Body of pancreas (tissue), 4 donors: ENCODE measurements around the gene CDKAL1. TPM values are rescaled to one million over a fixed set of nuclear protein-coding genes. Genes with fewer than 3 reads are reported as not detected.
A peak's percentile ranks its signal among the peaks of the same experiment; 100 is the strongest.

Experiments
- ATAC-seq: fragments of 150-250 bp; one replicate; pipeline ENCODE4 v1.9.1; 2016
- DNase-seq, 4 donors: peaks; one replicate each; pipeline ENCODE4 v3.0.0-alpha.2; 2019
- H3K27ac ChIP-seq, 4 donors: fragments of 200-600 bp; sonication (generic); 1 replicate in 3 of 4; 2 replicates in 1 of 4; pipeline versions ENCODE4 v1.5.1 to v1.6.1; 2016 to 2019; ENCODE audit warnings: mild to moderate bottlenecking in 1 of 4, mixed read lengths in 1 of 4, moderate library complexity in 1 of 4
- H3K27me3 ChIP-seq, 2 donors: fragments of 200-600 bp; sonication (generic); one replicate each; pipeline ENCODE4 v1.6.0; 2016; ENCODE audit warnings: mild to moderate bottlenecking in 1 of 2
- H3K36me3 ChIP-seq, 2 donors: fragments of 200-600 bp; sonication (generic); replicated peaks in 1 of 2; 2 replicates each; pipeline ENCODE4 v1.5.1; 2016; ENCODE audit warnings: low read depth in 2 of 2; ENCODE audit not compliant: insufficient read depth in 1 of 2
- H3K4me1 ChIP-seq: fragments of 200-600 bp; sonication (generic); one replicate; pipeline ENCODE4 v1.6.0; 2016
- H3K4me3 ChIP-seq, 2 donors: fragments of 200-600 bp; sonication (generic); 1 replicate in 1 of 2; 2 replicates in 1 of 2; pipeline ENCODE4 v1.5.1; 2016 to 2019
- H3K9me3 ChIP-seq, 3 donors: fragments of 200-600 bp; sonication (generic); 1 replicate in 2 of 3; 2 replicates in 1 of 3; pipeline ENCODE4 v1.5.1; 2016
- POLR2A ChIP-seq, 3 donors: fragments of 450-650 bp; IDR thresholded peaks; one replicate each; pipeline ENCODE4 v1.6.1; 2016; ENCODE audit warnings: antibody characterized with exemption in 3 of 3, mild to moderate bottlenecking in 2 of 3
- WGBS, 2 donors: methylation state at CpG; one replicate each; pipeline ENCODE4 v1.1.5; 2017; 5-methylcytosine and 5-hydroxymethylcytosine counted together
- intact Hi-C: fragments of 100-400 bp; cut with DNase I; formaldehyde crosslinking; loops from one replicate; pipeline ENCODE4 v1.15.1; 2023
- total RNA-seq, 2 donors: library from RNA; depleted of rRNA; stranded (reverse); fragments of >200 nt; gene quantifications; one replicate each; pipeline ENCODE4 v1.1.0, GENCODE V29; 2016
- TF ChIP-seq, protein P1 (sequence below), 7 experiments: fragments of 450-650 bp in 4 of 7; fragments of 200-600 bp in 3 of 7; sonication (generic) in 3 of 7; IDR thresholded peaks; one replicate each; pipeline ENCODE4 v1.5.1; 2016 to 2019; ENCODE audit warnings: antibody characterized with exemption in 7 of 7

CDKAL1 gene
- total RNA-seq, 2 donors from 2014 or later: 16.3 to 18.1 TPM

DNA sequence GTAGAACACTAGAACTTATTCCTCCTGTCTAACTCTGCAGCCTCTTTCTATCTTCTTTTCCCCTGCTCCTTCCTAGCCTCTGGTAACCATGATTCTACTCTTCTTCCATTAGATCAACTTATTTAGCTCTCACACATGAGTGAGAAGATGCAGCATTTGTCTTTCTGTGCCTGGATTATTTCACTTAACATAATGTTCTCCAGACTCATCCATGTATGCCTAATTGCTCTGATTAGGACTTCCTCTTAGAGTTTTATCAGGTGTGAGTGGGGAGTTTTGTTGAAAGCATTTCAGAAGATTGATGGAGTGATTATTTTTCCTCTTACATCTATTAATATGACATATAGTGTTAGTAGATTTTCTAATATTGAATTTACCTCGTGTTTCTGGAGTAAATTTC, 140.4 kb downstream of the CDKAL1 start:
- intact Hi-C loops: no loop called here
- Histone ChIP-seq H3K9me3 (no peaks in the 10 kb centered on the region), H3K36me3 (no peaks in the 10 kb centered on the region), H3K4me1 (no peaks in the 10 kb centered on the region), H3K4me3 (no peak overlapping the region), H3K27me3 (no peaks in the 10 kb centered on the region), H3K27ac (no peak overlapping the region)
- ATAC-seq (no peak), DNase-seq (no peak)
- WGBS, 2 donors: 37 to 43% methylated on average over 1 of the region's 1 CpG
- no peak for TF ChIP-seq POLR2A (IDR thresholded peaks at IDR 0.05)
- TF ChIP-seq, protein P1, sequence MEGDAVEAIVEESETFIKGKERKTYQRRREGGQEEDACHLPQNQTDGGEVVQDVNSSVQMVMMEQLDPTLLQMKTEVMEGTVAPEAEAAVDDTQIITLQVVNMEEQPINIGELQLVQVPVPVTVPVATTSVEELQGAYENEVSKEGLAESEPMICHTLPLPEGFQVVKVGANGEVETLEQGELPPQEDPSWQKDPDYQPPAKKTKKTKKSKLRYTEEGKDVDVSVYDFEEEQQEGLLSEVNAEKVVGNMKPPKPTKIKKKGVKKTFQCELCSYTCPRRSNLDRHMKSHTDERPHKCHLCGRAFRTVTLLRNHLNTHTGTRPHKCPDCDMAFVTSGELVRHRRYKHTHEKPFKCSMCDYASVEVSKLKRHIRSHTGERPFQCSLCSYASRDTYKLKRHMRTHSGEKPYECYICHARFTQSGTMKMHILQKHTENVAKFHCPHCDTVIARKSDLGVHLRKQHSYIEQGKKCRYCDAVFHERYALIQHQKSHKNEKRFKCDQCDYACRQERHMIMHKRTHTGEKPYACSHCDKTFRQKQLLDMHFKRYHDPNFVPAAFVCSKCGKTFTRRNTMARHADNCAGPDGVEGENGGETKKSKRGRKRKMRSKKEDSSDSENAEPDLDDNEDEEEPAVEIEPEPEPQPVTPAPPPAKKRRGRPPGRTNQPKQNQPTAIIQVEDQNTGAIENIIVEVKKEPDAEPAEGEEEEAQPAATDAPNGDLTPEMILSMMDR (IDR thresholded peaks at IDR 0.05): no peak

DNA sequence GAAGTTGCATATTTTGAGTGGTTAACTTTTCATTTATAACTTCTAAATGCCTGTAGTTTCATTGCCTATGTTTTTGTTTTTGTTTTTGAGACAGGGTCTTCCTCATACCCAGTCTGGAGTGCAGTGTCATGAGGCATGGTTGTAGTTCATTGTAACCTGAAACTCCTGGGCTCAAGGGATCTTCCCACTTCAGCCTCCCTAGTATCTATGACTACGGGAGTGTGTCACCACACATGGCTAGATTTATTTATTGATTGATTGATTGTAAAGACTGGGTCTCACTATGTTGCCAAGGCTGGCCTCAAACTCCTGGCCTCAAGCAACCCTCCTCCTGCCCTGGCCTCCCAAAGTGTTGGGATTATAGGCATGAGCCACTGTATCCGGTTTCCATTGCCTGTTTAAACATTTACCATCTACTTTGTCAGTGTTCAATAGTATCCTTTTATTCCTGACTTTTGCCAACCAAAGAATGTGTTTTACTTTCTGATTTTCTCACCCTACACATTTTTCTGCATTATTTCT, 144.6 kb downstream of the CDKAL1 start:
- no peak for TF ChIP-seq POLR2A (IDR thresholded peaks at IDR 0.05)
- TF ChIP-seq, protein P1 (IDR thresholded peaks at IDR 0.05): no peak
- Histone ChIP-seq H3K9me3 (no peaks in the 10 kb centered on the region), H3K36me3 (no peaks in the 10 kb centered on the region), H3K27ac (no peak overlapping the region), H3K4me3 (no peak overlapping the region), H3K4me1 (peaks cover 11% of the 10 kb centered on the region), H3K27me3 (no peaks in the 10 kb centered on the region)
- DNase-seq (no peak), ATAC-seq (no peak)
- intact Hi-C loops: no loop called here
- WGBS, 2 donors: 72 to 90% methylated on average over 2 of the region's 2 CpGs

DNA sequence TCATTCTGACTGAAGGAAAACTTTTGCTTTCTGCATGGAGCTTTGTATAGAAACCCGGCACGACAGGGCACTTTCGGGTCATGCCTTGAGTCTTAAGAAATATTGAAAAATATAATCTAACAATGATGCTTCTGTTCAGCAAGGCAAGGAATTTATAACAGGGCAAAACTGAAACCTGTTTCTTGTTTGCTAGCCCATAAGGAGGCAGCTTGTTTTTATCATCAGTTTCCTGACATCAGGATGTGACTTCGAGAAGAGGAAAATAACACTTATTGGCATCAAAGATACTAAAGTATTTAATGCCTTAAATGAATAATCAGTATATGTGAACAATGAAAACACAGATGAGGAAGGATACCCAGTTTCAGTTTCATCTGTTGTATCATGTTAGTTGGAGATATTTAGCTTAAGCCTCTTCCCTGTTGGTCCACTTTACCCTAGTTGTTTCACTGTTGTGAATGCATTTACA, 146.5 kb downstream of the CDKAL1 start:
- no peak for DNase-seq
- Histone ChIP-seq H3K4me1 (peaks cover 11% of the 10 kb centered on the region), H3K9me3 (no peaks in the 10 kb centered on the region), H3K4me3 (no peak overlapping the region), H3K27me3 (no peaks in the 10 kb centered on the region), H3K36me3 (no peaks in the 10 kb centered on the region), H3K27ac (no peak overlapping the region)
- no peak for TF ChIP-seq POLR2A (IDR thresholded peaks at IDR 0.05)
- TF ChIP-seq, protein P1 (IDR thresholded peaks at IDR 0.05): no peak
- no peak for ATAC-seq
- intact Hi-C loops: no loop called here
- WGBS, 2 donors: 67 to 83% methylated on average over 4 of the region's 4 CpGs

DNA sequence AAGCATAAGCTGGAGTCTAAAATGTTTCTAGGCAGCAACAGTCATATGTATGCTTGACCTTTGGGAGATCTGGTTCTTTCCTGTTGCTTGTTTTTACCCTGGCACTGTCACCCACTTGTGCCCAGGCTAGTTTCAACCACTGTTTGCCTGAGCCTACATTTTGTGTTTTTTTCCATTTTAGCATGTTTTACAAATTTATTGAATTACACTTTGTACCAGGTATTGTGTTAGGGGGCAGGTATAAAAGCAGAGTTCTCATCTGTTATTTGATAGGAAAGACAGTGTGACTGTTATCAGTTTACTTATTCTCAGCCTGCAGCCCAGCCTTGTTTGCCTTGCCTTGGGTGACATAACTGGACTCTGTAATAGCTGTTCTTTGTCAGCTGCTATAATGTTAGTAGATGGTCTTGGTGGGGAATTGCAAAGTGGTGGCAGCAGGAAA, 147.0 kb downstream of the CDKAL1 start:
- peaks cover 11% of the 10 kb centered on the region for H3K4me1 ChIP-seq
- no peak for ATAC-seq
- TF ChIP-seq POLR2A (IDR thresholded peaks at IDR 0.05): no peak
- TF ChIP-seq, protein P1 (IDR thresholded peaks at IDR 0.05): no peak
- intact Hi-C loops: no loop called here
- no peaks in the 10 kb centered on the region for H3K9me3 ChIP-seq
- H3K27ac ChIP-seq: no peak overlapping the region
- H3K27me3 ChIP-seq: no peaks in the 10 kb centered on the region
- no peaks in the 10 kb centered on the region for H3K36me3 ChIP-seq
- peak in 1 of 4 donors; percentile 18 for DNase-seq
- no peak overlapping the region for H3K4me3 ChIP-seq

DNA sequence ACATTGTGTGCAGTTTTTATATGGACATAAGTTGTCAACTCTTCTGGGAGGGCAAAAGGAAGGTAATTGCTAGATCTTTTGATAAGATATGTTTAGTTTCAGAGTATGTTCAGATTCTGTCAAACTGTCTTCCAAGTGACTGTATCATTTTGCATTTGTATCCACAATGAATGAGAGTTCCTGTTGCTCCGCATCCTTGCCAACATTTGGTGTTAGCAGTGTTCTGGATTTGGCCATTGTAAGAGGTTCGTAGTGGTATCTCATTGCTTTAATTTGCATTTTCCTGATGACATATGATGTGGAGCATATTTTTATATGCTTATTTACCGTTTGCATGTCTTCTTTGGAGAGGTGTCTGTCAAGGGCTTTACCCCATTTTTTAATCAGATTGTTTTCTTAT, 150.2 kb downstream of the CDKAL1 start:
- no peak overlapping the region for H3K4me3 ChIP-seq
- ATAC-seq (no peak), DNase-seq (no peak)
- H3K36me3 ChIP-seq: no peaks in the 10 kb centered on the region
- no peaks in the 10 kb centered on the region for H3K27me3 ChIP-seq
- no peak overlapping the region for H3K27ac ChIP-seq
- peaks cover 11% of the 10 kb centered on the region for H3K4me1 ChIP-seq
- TF ChIP-seq POLR2A (IDR thresholded peaks at IDR 0.05): no peak
- TF ChIP-seq, protein P1 (IDR thresholded peaks at IDR 0.05): no peak
- intact Hi-C loops: no loop called here
- no peaks in the 10 kb centered on the region for H3K9me3 ChIP-seq
- 98 to 99% methylated on average over 3 of the region's 3 CpGs for WGBS, 2 donors
